Measurements from ENCODE around the gene ST6GALNAC1. TPM values are rescaled to one million over a fixed set of nuclear protein-coding genes. Genes with fewer than 3 reads are reported as not detected.

The ST6GALNAC1 gene
- total and polyA plus RNA-seq, 2 of the 8 experiments (the other 6 are each of a cell fraction or from before 2014, with no cell fraction given), result not detected

DNA sequence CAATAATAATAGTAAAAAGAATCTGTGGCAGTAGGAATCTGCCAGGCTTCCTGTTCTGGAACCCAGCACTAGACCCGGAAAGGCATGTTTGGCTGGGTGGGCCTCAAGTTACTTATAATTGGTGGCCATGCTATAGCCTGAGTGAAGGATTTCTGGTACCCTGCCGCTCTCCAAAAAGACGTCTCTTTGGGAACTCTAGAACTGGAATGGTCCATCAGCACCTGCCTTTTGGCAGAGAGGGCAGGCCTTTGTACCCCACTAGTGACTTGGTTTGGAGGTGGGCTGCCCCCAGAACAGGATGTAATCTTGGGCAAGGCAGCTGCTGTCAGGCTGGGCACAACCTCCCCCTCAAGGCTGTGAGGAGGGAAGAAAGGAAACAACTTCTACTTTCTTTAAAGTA lies 29.3 kb upstream of the ST6GALNAC1 start:
- Histone ChIP-seq H2BK12ac (ENCODE audit: low read depth, low read length) (0 out of 2 replicates have a peak overlapping the region, but pooled peaks have one; percentile 80), H3K79me2 (ENCODE audit: control insufficient read depth in 1 of 2, insufficient read depth in 2 of 2, low read length in 2 of 2) (no peaks in the 10 kb centered on the region), H3K4me3 (ENCODE audit: extremely low read depth in 1 of 4, insufficient read depth in 2 of 4, low read depth in 3 of 4, low read length in 4 of 4) (no peak overlapping the region; a peak in 1 of 8 replicates), H2AK5ac (ENCODE audit: low read depth, low read length) (no peak overlapping the region), H2BK5ac (ENCODE audit: low read depth, low read length) (no peak overlapping the region), H3K23ac (ENCODE audit: insufficient read length) (no peak overlapping the region), H4K8ac (ENCODE audit: extremely low read depth, insufficient read depth, low read length) (no peak overlapping the region), H3K79me1 (ENCODE audit: low read depth, low read length) (no peaks in the 10 kb centered on the region), H3K36me3 (ENCODE audit: control insufficient read depth in 2 of 4, insufficient read depth in 4 of 4, low read length in 3 of 4) (no peaks in the 10 kb centered on the region), H2BK120ac (replicated peaks; ENCODE audit: low read depth, low read length) (no peak overlapping the region), H3K23me2 (ENCODE audit: low read depth, low read length) (peaks cover 10% of the 10 kb centered on the region), H4K5ac (ENCODE audit: insufficient read length, low read depth, low read length) (no peak overlapping the region), H3K27me3 (replicated peaks in 1 of 4; ENCODE audit: control insufficient read depth in 3 of 4, extremely low read depth in 1 of 4, insufficient read depth in 3 of 4, low read length in 3 of 4) (no peaks in the 10 kb centered on the region), H3K18ac (ENCODE audit: extremely low read depth, low read length) (no peak overlapping the region), H3K9me3 (ENCODE audit: insufficient read depth in 2 of 2, low read depth in 1 of 2, low read length in 1 of 2) (no peaks in the 10 kb centered on the region), H3K4me1 (replicated peaks in 1 of 4; ENCODE audit: control insufficient read depth in 3 of 4, insufficient read depth in 4 of 4, low read length in 3 of 4) (peaks cover 3 to 10% (median 8%) of the 10 kb centered on the region in 4 experiments), H2AFZ (ENCODE audit: low read length) (no peak overlapping the region), H3K4ac (replicated peaks; ENCODE audit: insufficient read length, low read depth, low read length) (peak overlapping the region; percentile 49), H3K4me2 (ENCODE audit: insufficient read depth in 1 of 2, low read depth in 2 of 2, low read length in 2 of 2) (peak overlapping the region in 1 of 2 experiments; percentile 88; a peak in 1 of 4 replicates), H4K20me1 (replicated peaks in 1 of 2; ENCODE audit: control insufficient read depth in 1 of 2, insufficient read depth in 2 of 2, low read length in 2 of 2) (no peaks in the 10 kb centered on the region), H4K91ac (replicated peaks; ENCODE audit: insufficient read length, low read length) (no peak overlapping the region), H3K9ac (replicated peaks in 1 of 4; ENCODE audit: extremely low read depth in 1 of 4, low read depth in 3 of 4, low read length in 3 of 4) (no peak overlapping the region), H2BK20ac (ENCODE audit: low read length) (no peak overlapping the region), H3K56ac (replicated peaks; ENCODE audit: insufficient read length, low read depth, low read length) (no peak overlapping the region), H3K14ac (ENCODE audit: insufficient read length) (no peak overlapping the region), H2BK15ac (ENCODE audit: low read length) (no peak overlapping the region), H3K27ac (ENCODE audit: low read depth, low read length) (no peak overlapping the region)
- WGBS, 2 experiments (ENCODE audit: extremely low coverage in 1 of 2, insufficient coverage in 1 of 2, insufficient read length in 1 of 2, insufficient replicate concordance in 2 of 2, low coverage in 1 of 2, low lambda C conversion rate in 2 of 2, missing lambda C conversion rate in 1 of 2), result 87% methylated on average over 3 of the region's 3 CpGs; no CpG with 5 or more reads in 1 of the 2 experiments
- DNase-seq (ENCODE audit: low read depth in 1 of 2, low spot score in 2 of 2) (no peak), FAIRE-seq (no peak)
- CTCF ChIA-PET (ENCODE audit: partially characterized antibody), result no interaction called here
- POLR2A ChIA-PET (ENCODE audit: partially characterized antibody), result interaction anchor here (1.0 kb wide), 1 partner anchor 34 kb away, joined by 3 read pairs; no protein-coding TSS in a partner anchor
- TF ChIP-seq, protein P1, sequence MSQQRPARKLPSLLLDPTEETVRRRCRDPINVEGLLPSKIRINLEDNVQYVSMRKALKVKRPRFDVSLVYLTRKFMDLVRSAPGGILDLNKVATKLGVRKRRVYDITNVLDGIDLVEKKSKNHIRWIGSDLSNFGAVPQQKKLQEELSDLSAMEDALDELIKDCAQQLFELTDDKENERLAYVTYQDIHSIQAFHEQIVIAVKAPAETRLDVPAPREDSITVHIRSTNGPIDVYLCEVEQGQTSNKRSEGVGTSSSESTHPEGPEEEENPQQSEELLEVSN (IDR thresholded peaks at IDR 0.05), result no peak
- no peak for TF ChIP-seq CHD1 (IDR thresholded peaks at IDR 0.05; ENCODE audit: low read depth, low read length)
- TF ChIP-seq JUN (IDR thresholded peaks at IDR 0.05; ENCODE audit: low read depth, low read length), result no peak
- no peak for TF ChIP-seq CBX8 (IDR thresholded peaks at IDR 0.05; ENCODE audit: borderline replicate concordance, low read depth, low read length)
- TF ChIP-seq CHD2 (IDR thresholded peaks at IDR 0.05; ENCODE audit: low read length), result no peak
- TF ChIP-seq, protein P2, sequence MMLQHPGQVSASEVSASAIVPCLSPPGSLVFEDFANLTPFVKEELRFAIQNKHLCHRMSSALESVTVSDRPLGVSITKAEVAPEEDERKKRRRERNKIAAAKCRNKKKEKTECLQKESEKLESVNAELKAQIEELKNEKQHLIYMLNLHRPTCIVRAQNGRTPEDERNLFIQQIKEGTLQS (IDR thresholded peaks at IDR 0.05; ENCODE audit: insufficient read depth, low read depth, low read length), result no peak
- TF ChIP-seq YY1 (IDR thresholded peaks at IDR 0.05; ENCODE audit: low read depth, low read length), result no peak
- TF ChIP-seq POLR2AphosphoS5 (IDR thresholded peaks at IDR 0.05; ENCODE audit: low read depth, low read length), result no peak
- TF ChIP-seq, protein P3, sequence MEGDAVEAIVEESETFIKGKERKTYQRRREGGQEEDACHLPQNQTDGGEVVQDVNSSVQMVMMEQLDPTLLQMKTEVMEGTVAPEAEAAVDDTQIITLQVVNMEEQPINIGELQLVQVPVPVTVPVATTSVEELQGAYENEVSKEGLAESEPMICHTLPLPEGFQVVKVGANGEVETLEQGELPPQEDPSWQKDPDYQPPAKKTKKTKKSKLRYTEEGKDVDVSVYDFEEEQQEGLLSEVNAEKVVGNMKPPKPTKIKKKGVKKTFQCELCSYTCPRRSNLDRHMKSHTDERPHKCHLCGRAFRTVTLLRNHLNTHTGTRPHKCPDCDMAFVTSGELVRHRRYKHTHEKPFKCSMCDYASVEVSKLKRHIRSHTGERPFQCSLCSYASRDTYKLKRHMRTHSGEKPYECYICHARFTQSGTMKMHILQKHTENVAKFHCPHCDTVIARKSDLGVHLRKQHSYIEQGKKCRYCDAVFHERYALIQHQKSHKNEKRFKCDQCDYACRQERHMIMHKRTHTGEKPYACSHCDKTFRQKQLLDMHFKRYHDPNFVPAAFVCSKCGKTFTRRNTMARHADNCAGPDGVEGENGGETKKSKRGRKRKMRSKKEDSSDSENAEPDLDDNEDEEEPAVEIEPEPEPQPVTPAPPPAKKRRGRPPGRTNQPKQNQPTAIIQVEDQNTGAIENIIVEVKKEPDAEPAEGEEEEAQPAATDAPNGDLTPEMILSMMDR (IDR thresholded peaks at IDR 0.05; ENCODE audit: control extremely low read depth in 1 of 3, insufficient read depth in 1 of 3, low read depth in 1 of 3, low read length in 3 of 3), result no peak
- TF ChIP-seq RFX5 (IDR thresholded peaks at IDR 0.05; ENCODE audit: borderline replicate concordance, low read depth, low read length), result no peak
